AG04450 (cell line): ENCODE data around the gene KAT5. TPM values are rescaled to one million over a fixed set of nuclear protein-coding genes. Genes with fewer than 3 reads are reported as not detected.
"Not testable (repeated sequence)": the region's sequence is repeated elsewhere in the genome, so short reads cannot be mapped to it uniquely, and the experiment has no call there.

Experiments used
- CTCF ChIA-PET: fragments of 300-600, 350-600 bp; formaldehyde crosslinking; extraction: SDS; loops from one replicate; lab custom pipeline; 2022; ENCODE audit warnings: antibody characterized with exemption, inconsistent platforms; lab: Charles Lee
- POLR2A ChIA-PET: fragments of 350-600 bp; formaldehyde crosslinking; extraction: SDS; loops from one replicate; lab custom pipeline; 2021; ENCODE audit warnings: antibody characterized with exemption, inconsistent platforms; lab: Yijun Ruan, JAX
- DNase-seq: peaks from one replicate; pipeline ENCODE4 v3.0.0-alpha.2; 2011; ENCODE audit warnings: low read depth, low spot score
- H3K27ac ChIP-seq: one replicate; pipeline ENCODE4 v1.5.1; 2012; ENCODE audit warnings: low read depth, low read length, control low read depth
- H3K27me3 ChIP-seq: one replicate; pipeline ENCODE4 v1.6.0; 2012; ENCODE audit warnings: low read length; ENCODE audit not compliant: control insufficient read depth, insufficient read depth
- H3K4me3 ChIP-seq: 2 replicates; pipeline ENCODE4 v1.5.1; 2011; ENCODE audit warnings: mild to moderate bottlenecking, low read depth, low read length, control low read depth
- H3K9me3 ChIP-seq: 2 replicates; pipeline ENCODE4 v1.5.1; 2012; ENCODE audit warnings: low read length; ENCODE audit not compliant: control insufficient read depth, insufficient read depth
- polyA plus RNA-seq: library from polyadenylated mRNA; depleted of rRNA; stranded (reverse); fragments of >200 nt; gene quantifications from 2 replicates; pipeline ENCODE4 v1.2.3, GENCODE V29; 2011
- TF ChIP-seq, protein P1 (sequence below): IDR thresholded peaks from 2 replicates; pipeline ENCODE4 v1.5.1; 2011; ENCODE audit warnings: low read depth, low read length, control low read depth, inconsistent platforms

The KAT5 gene
- polyA plus RNA-seq, 1 experiment = 22.6 TPM

DNA sequence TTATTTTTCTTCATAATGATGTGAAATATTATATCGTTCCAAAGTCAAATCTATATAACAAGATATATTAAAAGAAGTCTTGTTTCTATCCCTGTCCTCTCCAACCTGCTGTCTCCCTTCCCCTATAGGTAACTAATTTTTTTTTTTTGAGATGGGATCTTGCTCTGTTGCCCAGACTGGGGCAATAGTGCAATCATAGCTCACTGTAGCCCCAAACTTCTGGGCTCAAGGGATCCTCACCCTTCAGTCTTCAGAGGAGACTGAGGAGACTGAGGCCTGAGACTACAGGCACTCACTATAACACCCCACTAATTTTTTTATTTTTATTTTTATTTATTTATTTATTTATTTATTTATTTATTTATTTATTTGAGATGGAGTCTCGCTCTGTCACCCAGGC is 39.1 kb upstream of the KAT5 start:
- DNase-seq = no peak
- CTCF ChIA-PET = interaction anchor here (1.3 kb wide), 1 partner anchor 79 kb away, joined by 4 read pairs; no protein-coding TSS in a partner anchor
- Histone ChIP-seq H3K27me3 (no peaks in the 10 kb centered on the region), H3K9me3 (no peaks in the 10 kb centered on the region), H3K4me3 (no peak overlapping the region), H3K27ac (no peak overlapping the region)
- TF ChIP-seq, protein P1, sequence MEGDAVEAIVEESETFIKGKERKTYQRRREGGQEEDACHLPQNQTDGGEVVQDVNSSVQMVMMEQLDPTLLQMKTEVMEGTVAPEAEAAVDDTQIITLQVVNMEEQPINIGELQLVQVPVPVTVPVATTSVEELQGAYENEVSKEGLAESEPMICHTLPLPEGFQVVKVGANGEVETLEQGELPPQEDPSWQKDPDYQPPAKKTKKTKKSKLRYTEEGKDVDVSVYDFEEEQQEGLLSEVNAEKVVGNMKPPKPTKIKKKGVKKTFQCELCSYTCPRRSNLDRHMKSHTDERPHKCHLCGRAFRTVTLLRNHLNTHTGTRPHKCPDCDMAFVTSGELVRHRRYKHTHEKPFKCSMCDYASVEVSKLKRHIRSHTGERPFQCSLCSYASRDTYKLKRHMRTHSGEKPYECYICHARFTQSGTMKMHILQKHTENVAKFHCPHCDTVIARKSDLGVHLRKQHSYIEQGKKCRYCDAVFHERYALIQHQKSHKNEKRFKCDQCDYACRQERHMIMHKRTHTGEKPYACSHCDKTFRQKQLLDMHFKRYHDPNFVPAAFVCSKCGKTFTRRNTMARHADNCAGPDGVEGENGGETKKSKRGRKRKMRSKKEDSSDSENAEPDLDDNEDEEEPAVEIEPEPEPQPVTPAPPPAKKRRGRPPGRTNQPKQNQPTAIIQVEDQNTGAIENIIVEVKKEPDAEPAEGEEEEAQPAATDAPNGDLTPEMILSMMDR = no peak
- POLR2A ChIA-PET = no interaction called here

DNA sequence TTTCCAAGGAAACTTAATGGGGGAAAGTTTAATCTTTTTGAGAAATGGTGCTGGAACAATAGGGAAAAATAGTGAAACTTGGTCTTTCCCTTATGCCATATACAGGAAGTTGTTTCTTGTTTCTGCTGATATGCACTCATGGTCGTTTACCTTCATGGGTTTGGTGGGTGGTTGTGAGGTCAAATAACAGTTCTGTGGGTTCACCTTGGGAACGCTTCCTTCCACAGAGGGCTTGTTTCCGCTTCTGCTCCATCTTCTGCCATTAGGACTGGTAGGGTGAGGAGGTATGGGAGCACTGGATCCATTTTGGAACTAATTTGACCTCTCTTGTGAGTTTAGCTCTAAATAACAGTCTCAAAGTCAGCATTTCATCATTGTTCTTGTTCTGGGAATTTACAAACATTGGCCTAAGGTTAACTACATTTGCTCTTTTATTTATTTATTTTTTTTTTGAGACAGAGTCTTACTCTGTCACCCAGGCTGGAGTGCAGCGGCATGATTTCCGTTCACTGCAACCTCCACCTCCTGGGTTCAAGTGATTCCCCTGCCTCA is 31.8 kb upstream of the KAT5 start:
- POLR2A ChIA-PET = no interaction called here
- TF ChIP-seq, protein P1 = no peak
- no peak for DNase-seq
- H3K4me3 ChIP-seq = no peak overlapping the region
- CTCF ChIA-PET = no interaction called here
- no peaks in the 10 kb centered on the region for H3K9me3 ChIP-seq
- H3K27me3 ChIP-seq = peaks cover 10% of the 10 kb centered on the region
- no peak overlapping the region for H3K27ac ChIP-seq

GRCh38 chr11:65683480-65683879 is 28.6 kb upstream of the KAT5 start:
- H3K4me3 ChIP-seq, H3K27ac ChIP-seq, DNase-seq, POLR2A ChIA-PET, CTCF ChIA-PET, H3K9me3 ChIP-seq: not testable (repeated sequence)
- H3K27me3 ChIP-seq = peaks cover 14% of the 10 kb centered on the region

- H3K4me3 ChIP-seq = no peak overlapping the region
- H3K9me3 ChIP-seq = no peaks in the 10 kb centered on the region
- ChIA-PET POLR2A (no interaction called here), CTCF (no interaction called here)
- no peak overlapping the region for H3K27ac ChIP-seq
- TF ChIP-seq, protein P1 = no peak
- peaks cover 14% of the 10 kb centered on the region for H3K27me3 ChIP-seq
- no peak for DNase-seq
These were observed 26.1 kb upstream of the KAT5 start for GRCh38 chr11:65685981-65686380.

GRCh38 chr11:65691847-65692246 is 20.2 kb upstream of the KAT5 start:
- CTCF ChIA-PET = interaction anchor here (1.0 to 1.1 kb wide), 2 partner anchors 127 to 168 kb away, joined by 3 to 4 read pairs; no protein-coding TSS in a partner anchor
- peaks cover 16% of the 10 kb centered on the region for H3K27me3 ChIP-seq
- DNase-seq, POLR2A ChIA-PET, H3K4me3 ChIP-seq, H3K9me3 ChIP-seq, H3K27ac ChIP-seq: not testable (repeated sequence)

DNA sequence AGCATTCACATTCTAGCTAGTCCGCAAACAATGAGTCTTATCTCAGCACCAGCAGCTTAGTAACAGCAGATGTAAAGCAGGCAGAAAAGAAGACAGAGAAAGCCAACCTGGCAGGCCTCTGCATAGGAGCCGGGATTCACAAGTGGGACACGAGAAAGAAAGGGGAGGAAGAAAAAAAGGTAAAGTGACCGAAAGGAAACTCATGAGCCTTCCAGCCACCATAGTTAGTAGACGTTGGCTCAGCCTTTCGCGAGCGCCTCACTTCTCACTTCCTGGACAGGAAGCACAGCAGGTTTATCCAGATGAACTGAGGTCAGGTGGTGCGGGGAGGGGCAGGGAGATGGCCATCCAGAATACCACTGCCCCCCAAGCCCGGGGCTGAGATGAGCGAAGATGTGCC is 19.7 kb upstream of the KAT5 start:
- CTCF ChIA-PET = interaction anchor here (1.1 kb wide), 1 partner anchor 126 kb away, joined by 4 read pairs; no protein-coding TSS in a partner anchor
- Histone ChIP-seq H3K27me3 (peaks cover 16% of the 10 kb centered on the region), H3K4me3 (no peak overlapping the region), H3K9me3 (no peaks in the 10 kb centered on the region), H3K27ac (no peak overlapping the region)
- POLR2A ChIA-PET = no interaction called here
- TF ChIP-seq, protein P1 = no peak
- DNase-seq = no peak
